HEK293 (cell line): Measurements from ENCODE around the gene OR6K3.

Experiments
- CTCF ChIA-PET: fragments of 350-600 bp; formaldehyde crosslinking; extraction: SDS; loops from one replicate; lab custom pipeline; 2021; ENCODE audit warnings: antibody characterized with exemption; lab: Yijun Ruan, JAX
- POLR2A ChIA-PET: fragments of 300-600 bp; formaldehyde crosslinking; extraction: SDS; loops from one replicate; lab custom pipeline; 2020; ENCODE audit warnings: antibody characterized with exemption, inconsistent platforms; lab: Yijun Ruan, JAX
- H3K27ac ChIP-seq: fragments of 200-500 bp; sonication (Bioruptor generic); 2 replicates; pipeline ENCODE4 v1.5.1; 2014; ENCODE audit warnings: low read depth, low read length, control low read depth, inconsistent platforms; ENCODE audit errors: extremely low read depth
- H3K36me3 ChIP-seq, 2 experiments: fragments of 200-500 bp in 1 of 2; sonication (Bioruptor generic) in 1 of 2; 1 replicate in 1 of 2; 2 replicates in 1 of 2; pipeline ENCODE4 v1.5.1; 2014 to 2017; ENCODE audit warnings: inconsistent platforms in 2 of 2, low read length in 2 of 2; ENCODE audit not compliant: control insufficient read depth in 2 of 2, insufficient read depth in 1 of 2
- H3K4me1 ChIP-seq: fragments of 200-500 bp; sonication (Bioruptor generic); 2 replicates; pipeline ENCODE4 v1.5.1; 2014; ENCODE audit warnings: mild to moderate bottlenecking, low read length, inconsistent platforms; ENCODE audit not compliant: control insufficient read depth, insufficient read depth
- H3K4me3 ChIP-seq: 2 replicates; pipeline ENCODE4 v1.5.1; 2011; ENCODE audit warnings: low read depth, mild to moderate bottlenecking, control low read depth, low read length, moderate library complexity
- H3K9me3 ChIP-seq: fragments of 200-500 bp; sonication (Bioruptor generic); 2 replicates; pipeline ENCODE4 v1.5.1; 2014; ENCODE audit warnings: low read depth, low read length, inconsistent platforms; ENCODE audit not compliant: control insufficient read depth, insufficient read depth
- EGR2 ChIP-seq: fragments of 450-650 bp; formaldehyde crosslinking; IDR thresholded peaks from 2 replicates; pipeline ENCODE4 v1.5.1; 2016; ENCODE audit warnings: low read depth, missing biosample characterization, missing genetic modification characterization
- GLI2 ChIP-seq: fragments of 450-650 bp; formaldehyde crosslinking; IDR thresholded peaks from 2 replicates; pipeline ENCODE4; 2017; ENCODE audit warnings: missing biosample characterization, missing genetic modification characterization, low read depth, borderline replicate concordance
- GLI4 ChIP-seq: fragments of 450-650 bp; formaldehyde crosslinking; IDR thresholded peaks from 2 replicates; pipeline ENCODE4 v1.5.1; 2016; ENCODE audit warnings: missing biosample characterization, missing genetic modification characterization
- KLF10 ChIP-seq: fragments of 450-650 bp; IDR thresholded peaks from 2 replicates; pipeline ENCODE4 v1.5.1; 2018; ENCODE audit warnings: missing biosample characterization, mild to moderate bottlenecking, missing genetic modification characterization
- SP3 ChIP-seq: fragments of 450-650 bp; formaldehyde crosslinking; IDR thresholded peaks from 2 replicates; pipeline ENCODE4 v1.5.1; 2016; ENCODE audit warnings: missing biosample characterization, missing genetic modification characterization
- TCF7L2 ChIP-seq: IDR thresholded peaks from 2 replicates; pipeline ENCODE4 v1.6.1; 2011; ENCODE audit warnings: low read depth, mild to moderate bottlenecking, inconsistent platforms, low read length, moderate library complexity, borderline replicate concordance
- YY1 ChIP-seq: fragments of 450-650 bp; formaldehyde crosslinking; IDR thresholded peaks from 2 replicates; pipeline ENCODE4 v1.5.1; 2018; ENCODE audit warnings: missing biosample characterization, missing genetic modification characterization
- ZBTB17 ChIP-seq: fragments of 450-650 bp; formaldehyde crosslinking; IDR thresholded peaks from 2 replicates; pipeline ENCODE4 v1.5.1; 2016; ENCODE audit warnings: missing biosample characterization, missing genetic modification characterization
- ZBTB20 ChIP-seq: fragments of 450-650 bp; formaldehyde crosslinking; IDR thresholded peaks from 2 replicates; pipeline ENCODE4 v1.5.1; 2016; ENCODE audit warnings: missing biosample characterization, missing genetic modification characterization
- ZFP3 ChIP-seq: fragments of 450-650 bp; formaldehyde crosslinking; IDR thresholded peaks from 2 replicates; pipeline ENCODE4 v1.5.1; 2016; ENCODE audit warnings: low read depth, missing biosample characterization, missing genetic modification characterization
- ZNF157 ChIP-seq: fragments of 450-650 bp; formaldehyde crosslinking; IDR thresholded peaks from 2 replicates; pipeline ENCODE4 v1.5.1; 2016; ENCODE audit warnings: missing biosample characterization, missing genetic modification characterization
- ZNF16 ChIP-seq: fragments of 450-650 bp; formaldehyde crosslinking; IDR thresholded peaks from 2 replicates; pipeline ENCODE4 v1.5.1; 2016; ENCODE audit warnings: low read depth, missing biosample characterization, missing genetic modification characterization
- ZNF202 ChIP-seq: fragments of 450-650 bp; formaldehyde crosslinking; IDR thresholded peaks from 2 replicates; pipeline ENCODE4 v1.5.1; 2016; ENCODE audit warnings: missing biosample characterization, missing genetic modification characterization, borderline replicate concordance
- ZNF211 ChIP-seq: fragments of 450-650 bp; formaldehyde crosslinking; IDR thresholded peaks from 2 replicates; pipeline ENCODE4 v1.5.1; 2016; ENCODE audit warnings: low read depth, missing biosample characterization, missing genetic modification characterization
- ZNF26 ChIP-seq: fragments of 450-650 bp; formaldehyde crosslinking; IDR thresholded peaks from 2 replicates; pipeline ENCODE4 v1.5.1; 2016; ENCODE audit warnings: missing biosample characterization, missing genetic modification characterization
- ZNF280C ChIP-seq: fragments of 450-650 bp; formaldehyde crosslinking; IDR thresholded peaks from 2 replicates; pipeline ENCODE4 v1.5.1; 2016; ENCODE audit warnings: missing biosample characterization, missing genetic modification characterization
- ZNF354C ChIP-seq: fragments of 450-650 bp; formaldehyde crosslinking; IDR thresholded peaks from 2 replicates; pipeline ENCODE4 v1.5.1; 2016; ENCODE audit warnings: missing biosample characterization, missing genetic modification characterization, low read depth, borderline replicate concordance
- ZNF404 ChIP-seq: fragments of 450-650 bp; formaldehyde crosslinking; IDR thresholded peaks from 2 replicates; pipeline ENCODE4 v1.5.1; 2017; ENCODE audit warnings: missing biosample characterization, missing genetic modification characterization
- ZNF426 ChIP-seq: fragments of 450-650 bp; formaldehyde crosslinking; IDR thresholded peaks from 2 replicates; pipeline ENCODE4 v1.5.1; 2017; ENCODE audit warnings: missing biosample characterization, missing genetic modification characterization, mild to moderate bottlenecking, inconsistent platforms, moderate library complexity
- ZNF501 ChIP-seq: fragments of 450-650 bp; formaldehyde crosslinking; IDR thresholded peaks from 2 replicates; pipeline ENCODE4 v1.5.1; 2016; ENCODE audit warnings: missing biosample characterization, missing genetic modification characterization
- ZNF530 ChIP-seq: fragments of 450-650 bp; formaldehyde crosslinking; IDR thresholded peaks from 2 replicates; pipeline ENCODE4 v1.5.1; 2016; ENCODE audit warnings: low read depth, missing biosample characterization, missing genetic modification characterization
- ZNF585B ChIP-seq: fragments of 450-650 bp; formaldehyde crosslinking; IDR thresholded peaks from 2 replicates; pipeline ENCODE4 v1.5.1; 2016; ENCODE audit warnings: missing biosample characterization, missing genetic modification characterization
- ZNF677 ChIP-seq: fragments of 450-650 bp; IDR thresholded peaks from 2 replicates; pipeline ENCODE4 v1.5.0; 2018; ENCODE audit warnings: missing biosample characterization, mild to moderate bottlenecking, missing genetic modification characterization, moderate library complexity
- ZNF707 ChIP-seq: fragments of 450-650 bp; formaldehyde crosslinking; IDR thresholded peaks from 2 replicates; pipeline ENCODE4 v1.5.1; 2016; ENCODE audit warnings: missing biosample characterization, missing genetic modification characterization
- ZNF747 ChIP-seq: fragments of 450-650 bp; formaldehyde crosslinking; IDR thresholded peaks from 2 replicates; pipeline ENCODE4 v1.5.1; 2016; ENCODE audit warnings: missing biosample characterization, missing genetic modification characterization
- ZNF792 ChIP-seq: fragments of 450-650 bp; formaldehyde crosslinking; IDR thresholded peaks from 2 replicates; pipeline ENCODE4 v1.5.1; 2016; ENCODE audit warnings: missing biosample characterization, missing genetic modification characterization
- TF ChIP-seq, protein P1 (sequence below): fragments of 450-650 bp; formaldehyde crosslinking; IDR thresholded peaks from 2 replicates; pipeline ENCODE4 v1.5.1; 2016; ENCODE audit warnings: missing biosample characterization, missing genetic modification characterization
- TF ChIP-seq, protein P2 (sequence below): fragments of 450-650 bp; formaldehyde crosslinking; IDR thresholded peaks from 2 replicates; pipeline ENCODE4 v1.5.1; 2017; ENCODE audit warnings: missing biosample characterization, missing genetic modification characterization

OR6K3 gene

DNA sequence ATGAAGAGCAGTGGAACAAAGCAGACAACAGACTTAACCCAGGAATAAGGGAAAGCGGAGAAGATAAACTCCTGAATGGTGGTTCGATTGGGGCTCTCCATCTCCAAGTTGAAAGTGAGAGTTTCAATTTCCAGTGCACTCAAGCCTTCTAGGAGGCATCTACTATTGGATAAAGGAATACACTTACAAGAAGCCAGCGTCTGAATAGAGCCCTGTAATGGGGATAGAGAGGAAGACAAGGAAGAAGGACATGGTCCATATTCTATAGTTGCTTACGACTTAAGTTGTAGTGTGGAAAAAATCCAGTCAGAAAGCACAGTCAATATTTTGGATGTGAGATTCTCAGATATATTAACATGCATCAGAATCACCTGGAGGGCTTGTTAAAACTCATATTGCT, 20.0 kb downstream of the OR6K3 start, which contains the start of gene OR6K2:
Gene OR6K2, minus strand, starts transcription at position 101 of the 400 bp plus-strand sequence. Its CDS starts 0 bp downstream, at position 101.
- Histone ChIP-seq H3K9me3 (no peaks in the 10 kb centered on the region), H3K27ac (no peak within 1 kb of the TSS), H3K4me1 (no peaks in the 10 kb centered on the region), H3K4me3 (no peak within 1 kb of the TSS), H3K36me3 (no peaks in the 10 kb centered on the region)
- ChIA-PET POLR2A (no interaction called here), CTCF (no interaction called here)
- no peak for TF ChIP-seq ZNF16 (tag by site-specific recombination)
- no peak for TF ChIP-seq ZNF426 (tag by site-specific recombination)
- no peak for TF ChIP-seq YY1 (tag by site-specific recombination)
- TF ChIP-seq ZNF404 = no peak
- TF ChIP-seq, protein P1, sequence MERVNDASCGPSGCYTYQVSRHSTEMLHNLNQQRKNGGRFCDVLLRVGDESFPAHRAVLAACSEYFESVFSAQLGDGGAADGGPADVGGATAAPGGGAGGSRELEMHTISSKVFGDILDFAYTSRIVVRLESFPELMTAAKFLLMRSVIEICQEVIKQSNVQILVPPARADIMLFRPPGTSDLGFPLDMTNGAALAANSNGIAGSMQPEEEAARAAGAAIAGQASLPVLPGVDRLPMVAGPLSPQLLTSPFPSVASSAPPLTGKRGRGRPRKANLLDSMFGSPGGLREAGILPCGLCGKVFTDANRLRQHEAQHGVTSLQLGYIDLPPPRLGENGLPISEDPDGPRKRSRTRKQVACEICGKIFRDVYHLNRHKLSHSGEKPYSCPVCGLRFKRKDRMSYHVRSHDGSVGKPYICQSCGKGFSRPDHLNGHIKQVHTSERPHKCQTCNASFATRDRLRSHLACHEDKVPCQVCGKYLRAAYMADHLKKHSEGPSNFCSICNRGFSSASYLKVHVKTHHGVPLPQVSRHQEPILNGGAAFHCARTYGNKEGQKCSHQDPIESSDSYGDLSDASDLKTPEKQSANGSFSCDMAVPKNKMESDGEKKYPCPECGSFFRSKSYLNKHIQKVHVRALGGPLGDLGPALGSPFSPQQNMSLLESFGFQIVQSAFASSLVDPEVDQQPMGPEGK (tag by site-specific recombination) = no peak
- no peak for TF ChIP-seq ZNF747 (tag by site-specific recombination)
- no peak for TF ChIP-seq TCF7L2
- no peak for TF ChIP-seq SP3 (tag by site-specific recombination)
- no peak for TF ChIP-seq ZNF530 (tag by site-specific recombination)
- TF ChIP-seq ZNF501 (tag by site-specific recombination) = no peak

- Histone ChIP-seq H3K36me3 (no peaks in the 10 kb centered on the region), H3K4me1 (no peaks in the 10 kb centered on the region), H3K4me3 (no peak overlapping the region), H3K27ac (no peak overlapping the region), H3K9me3 (no peaks in the 10 kb centered on the region)
- no peak for TF ChIP-seq ZNF26 (tag by site-specific recombination)
- no peak for TF ChIP-seq ZNF157 (tag by site-specific recombination)
- TF ChIP-seq, protein P2, sequence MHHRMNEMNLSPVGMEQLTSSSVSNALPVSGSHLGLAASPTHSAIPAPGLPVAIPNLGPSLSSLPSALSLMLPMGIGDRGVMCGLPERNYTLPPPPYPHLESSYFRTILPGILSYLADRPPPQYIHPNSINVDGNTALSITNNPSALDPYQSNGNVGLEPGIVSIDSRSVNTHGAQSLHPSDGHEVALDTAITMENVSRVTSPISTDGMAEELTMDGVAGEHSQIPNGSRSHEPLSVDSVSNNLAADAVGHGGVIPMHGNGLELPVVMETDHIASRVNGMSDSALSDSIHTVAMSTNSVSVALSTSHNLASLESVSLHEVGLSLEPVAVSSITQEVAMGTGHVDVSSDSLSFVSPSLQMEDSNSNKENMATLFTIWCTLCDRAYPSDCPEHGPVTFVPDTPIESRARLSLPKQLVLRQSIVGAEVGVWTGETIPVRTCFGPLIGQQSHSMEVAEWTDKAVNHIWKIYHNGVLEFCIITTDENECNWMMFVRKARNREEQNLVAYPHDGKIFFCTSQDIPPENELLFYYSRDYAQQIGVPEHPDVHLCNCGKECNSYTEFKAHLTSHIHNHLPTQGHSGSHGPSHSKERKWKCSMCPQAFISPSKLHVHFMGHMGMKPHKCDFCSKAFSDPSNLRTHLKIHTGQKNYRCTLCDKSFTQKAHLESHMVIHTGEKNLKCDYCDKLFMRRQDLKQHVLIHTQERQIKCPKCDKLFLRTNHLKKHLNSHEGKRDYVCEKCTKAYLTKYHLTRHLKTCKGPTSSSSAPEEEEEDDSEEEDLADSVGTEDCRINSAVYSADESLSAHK (tag by site-specific recombination) = no peak
- no peak for TF ChIP-seq ZNF585B
- no peak for TF ChIP-seq ZFP3
- no peak for TF ChIP-seq GLI2 (tag by site-specific recombination)
- no peak for TF ChIP-seq ZNF677
- no peak for TF ChIP-seq ZNF202 (tag by site-specific recombination)
- TF ChIP-seq ZNF792 (tag by site-specific recombination) = no peak
- no peak for TF ChIP-seq KLF10
- TF ChIP-seq EGR2 (tag by site-specific recombination) = no peak
- no peak for TF ChIP-seq ZBTB17 (tag by site-specific recombination)
- no peak for TF ChIP-seq GLI4 (tag by site-specific recombination)
- no peak for TF ChIP-seq ZNF211 (tag by site-specific recombination)
- TF ChIP-seq ZNF280C (tag by site-specific recombination) = no peak
- TF ChIP-seq ZBTB20 (tag by site-specific recombination) = no peak
- TF ChIP-seq ZNF707 (tag by site-specific recombination) = no peak
- no peak for TF ChIP-seq ZNF354C (tag by site-specific recombination)
- ChIA-PET CTCF (interaction anchor here (0.6 kb wide), 1 partner anchor 16 kb away, joined by 3 read pairs; no protein-coding TSS in a partner anchor), POLR2A (no interaction called here)
Measured at GRCh38 chr1:158694596-158694995, 25.9 kb downstream of the OR6K3 start.
